AG04450 (cell line): ENCODE results near the gene CYP4F11. TPM values are rescaled to one million over a fixed set of nuclear protein-coding genes. Genes with fewer than 3 reads are reported as not detected.
"Not testable (repeated sequence)": the region's sequence is repeated elsewhere in the genome, so short reads cannot be mapped to it uniquely, and the experiment has no call there.

Experiments
- CTCF ChIA-PET: fragments of 300-600, 350-600 bp; formaldehyde crosslinking; extraction: SDS; loops from one replicate; lab custom pipeline; 2022; ENCODE audit warnings: antibody characterized with exemption, inconsistent platforms; lab: Charles Lee
- POLR2A ChIA-PET: fragments of 350-600 bp; formaldehyde crosslinking; extraction: SDS; loops from one replicate; lab custom pipeline; 2021; ENCODE audit warnings: antibody characterized with exemption, inconsistent platforms; lab: Yijun Ruan, JAX
- DNase-seq: peaks from one replicate; pipeline ENCODE4 v3.0.0-alpha.2; 2011; ENCODE audit warnings: low read depth, low spot score
- H3K27ac ChIP-seq: one replicate; pipeline ENCODE4 v1.5.1; 2012; ENCODE audit warnings: low read depth, low read length, control low read depth
- H3K27me3 ChIP-seq: one replicate; pipeline ENCODE4 v1.6.0; 2012; ENCODE audit warnings: low read length; ENCODE audit not compliant: control insufficient read depth, insufficient read depth
- H3K4me3 ChIP-seq: 2 replicates; pipeline ENCODE4 v1.5.1; 2011; ENCODE audit warnings: mild to moderate bottlenecking, low read depth, low read length, control low read depth
- H3K9me3 ChIP-seq: 2 replicates; pipeline ENCODE4 v1.5.1; 2012; ENCODE audit warnings: low read length; ENCODE audit not compliant: control insufficient read depth, insufficient read depth
- CTCF ChIP-seq: IDR thresholded peaks from 2 replicates; pipeline ENCODE4 v1.5.1; 2011; ENCODE audit warnings: low read depth, low read length, control low read depth, inconsistent platforms
- polyA plus RNA-seq: library from polyadenylated mRNA; depleted of rRNA; stranded (reverse); fragments of >200 nt; gene quantifications from 2 replicates; pipeline ENCODE4 v1.2.3, GENCODE V29; 2011

Gene CYP4F11
- polyA plus RNA-seq, 1 experiment, result 0.07 TPM

- H3K9me3 ChIP-seq, result no peaks in the 10 kb centered on the region
- H3K27me3 ChIP-seq, result no peaks in the 10 kb centered on the region
- ChIA-PET CTCF (no interaction called here), POLR2A (no interaction called here)
- H3K27ac ChIP-seq, result no peak overlapping the region
- no peak for TF ChIP-seq CTCF
- DNase-seq, result no peak
- no peak overlapping the region for H3K4me3 ChIP-seq
Measured at GRCh38 chr19:15885919-15886318, 48.4 kb downstream of the CYP4F11 start.

- CTCF ChIA-PET, result no interaction called here
- TF ChIP-seq CTCF, result no peak
- no peak for DNase-seq
- H3K9me3 ChIP-seq, result no peaks in the 10 kb centered on the region
- POLR2A ChIA-PET, result no interaction called here
- no peak overlapping the region for H3K4me3 ChIP-seq
- H3K27ac ChIP-seq, result no peak overlapping the region
- no peaks in the 10 kb centered on the region for H3K27me3 ChIP-seq
Measured at GRCh38 chr19:15885167-15885566, 49.2 kb downstream of the CYP4F11 start.

- DNase-seq, CTCF ChIA-PET, H3K27ac ChIP-seq, H3K4me3 ChIP-seq, H3K27me3 ChIP-seq, POLR2A ChIA-PET: not testable (repeated sequence)
- peaks cover 11% of the 10 kb centered on the region for H3K9me3 ChIP-seq
Measured at GRCh38 chr19:15883329-15883728, 51.0 kb downstream of the CYP4F11 start.

GRCh38 chr19:15874821-15875474 is 59.4 kb downstream of the CYP4F11 start:
- no peak for DNase-seq
- ChIA-PET CTCF (no interaction called here), POLR2A (no interaction called here)
- Histone ChIP-seq H3K27ac (no peak overlapping the region), H3K4me3 (no peak overlapping the region), H3K27me3 (no peaks in the 10 kb centered on the region), H3K9me3 (peaks cover 11% of the 10 kb centered on the region)
- TF ChIP-seq CTCF, result no peak

- H3K27ac ChIP-seq, H3K9me3 ChIP-seq, CTCF ChIA-PET, DNase-seq, H3K27me3 ChIP-seq, POLR2A ChIA-PET, H3K4me3 ChIP-seq: not testable (repeated sequence)
Measured at GRCh38 chr19:15873771-15874170, 60.6 kb downstream of the CYP4F11 start.

GRCh38 chr19:15871570-15871969 is 62.8 kb downstream of the CYP4F11 start:
- no peak for DNase-seq
- ChIA-PET POLR2A (no interaction called here), CTCF (no interaction called here)
- Histone ChIP-seq H3K27me3 (no peaks in the 10 kb centered on the region), H3K4me3 (no peak overlapping the region), H3K27ac (no peak overlapping the region), H3K9me3 (no peaks in the 10 kb centered on the region)
- no peak for TF ChIP-seq CTCF
